Medulla oblongata (tissue), 1 donor: ENCODE data around the gene FAM171A1.
"Not testable (repeated sequence)": the region's sequence is repeated elsewhere in the genome, so short reads cannot be mapped to it uniquely, and the experiment has no call there.

Source experiments
- DNase-seq: peaks from one replicate; pipeline ENCODE4 v3.0.0-alpha.2; 2015; ENCODE audit errors: extremely low spot score

The FAM171A1 gene

DNA sequence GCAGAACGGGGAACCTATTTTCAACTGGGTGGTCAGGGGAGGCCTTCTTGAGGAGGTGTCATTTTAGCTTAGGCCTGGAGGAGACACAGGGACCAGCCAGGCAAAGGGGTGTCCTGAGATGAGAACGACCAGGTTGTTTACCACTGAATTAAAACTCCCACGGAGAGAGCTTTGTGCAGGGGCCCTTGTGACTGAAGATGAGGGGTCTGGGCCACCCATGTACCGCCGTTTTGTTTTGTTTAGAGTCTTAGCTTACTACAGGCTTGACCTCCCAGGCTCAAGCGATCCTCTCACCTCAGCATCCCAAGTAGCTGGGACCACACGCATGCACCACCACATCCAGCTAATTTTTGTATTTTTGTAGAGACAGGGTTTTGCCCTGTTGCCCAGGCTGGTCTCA, 80.4 kb downstream of the FAM171A1 start:
- DNase-seq: no peak

DNA sequence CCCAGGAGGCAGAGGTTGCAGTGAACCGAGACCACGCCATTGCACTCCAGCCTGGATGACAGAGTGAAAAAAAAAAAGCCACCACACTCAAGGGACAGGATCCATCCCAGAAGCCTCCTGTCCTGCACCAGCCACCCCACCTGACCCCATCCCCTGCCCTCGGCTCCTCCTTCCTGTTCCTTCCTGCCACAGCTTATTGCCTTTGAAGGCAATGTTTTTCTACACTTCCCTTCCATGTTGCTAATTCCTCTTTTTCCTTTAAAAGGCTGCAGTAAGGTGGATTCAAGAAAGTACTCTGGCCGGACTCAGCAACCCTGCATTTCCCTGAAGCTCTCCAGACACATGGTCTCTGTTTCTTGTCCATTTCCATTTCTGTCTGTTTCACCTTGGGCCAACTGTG, 80.9 kb downstream of the FAM171A1 start:
- DNase-seq: no peak

DNA sequence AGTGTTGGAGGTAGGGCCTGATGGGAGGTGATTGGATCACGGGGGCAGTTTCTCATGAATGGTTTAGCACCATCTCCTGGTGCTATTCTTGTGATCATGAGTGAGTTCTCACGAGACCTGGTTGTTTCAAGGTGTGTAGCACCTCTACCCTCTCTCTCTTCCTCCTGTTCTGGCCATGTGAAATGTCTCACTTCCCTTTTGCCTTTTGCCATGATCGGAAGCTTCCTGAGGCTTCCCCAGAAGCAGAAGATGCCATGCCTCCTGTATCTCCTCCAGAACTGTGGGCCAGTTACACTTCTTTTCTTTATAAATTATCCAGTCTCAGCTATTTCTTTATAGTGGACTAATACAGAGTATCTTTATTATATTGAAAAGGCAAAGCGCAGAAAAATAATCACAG, 90.1 kb downstream of the FAM171A1 start:
- DNase-seq: no peak

- DNase-seq: no peak
These were observed 90.6 kb downstream of the FAM171A1 start for GRCh38 chr10:15280462-15280861.

DNA sequence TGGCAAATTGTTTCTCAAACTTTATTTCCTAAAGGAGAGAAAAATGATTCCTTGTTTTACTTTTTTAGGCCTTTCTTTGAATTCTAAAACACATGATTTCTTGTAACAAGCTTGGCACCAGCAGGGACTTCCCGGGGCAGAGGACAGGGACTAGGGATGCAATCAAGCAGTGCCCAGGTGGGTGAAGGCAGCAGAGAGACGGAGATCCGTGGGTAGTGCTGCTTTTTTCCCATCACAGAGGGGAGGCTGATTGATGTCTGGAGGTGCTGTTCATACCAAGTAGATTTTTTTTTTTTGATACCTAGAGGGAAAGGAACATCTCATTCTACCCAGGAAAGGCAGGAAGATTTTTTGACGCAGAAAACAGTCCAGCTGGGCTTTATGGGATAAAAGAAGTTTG, 91.9 kb downstream of the FAM171A1 start:
- no peak for DNase-seq

DNA sequence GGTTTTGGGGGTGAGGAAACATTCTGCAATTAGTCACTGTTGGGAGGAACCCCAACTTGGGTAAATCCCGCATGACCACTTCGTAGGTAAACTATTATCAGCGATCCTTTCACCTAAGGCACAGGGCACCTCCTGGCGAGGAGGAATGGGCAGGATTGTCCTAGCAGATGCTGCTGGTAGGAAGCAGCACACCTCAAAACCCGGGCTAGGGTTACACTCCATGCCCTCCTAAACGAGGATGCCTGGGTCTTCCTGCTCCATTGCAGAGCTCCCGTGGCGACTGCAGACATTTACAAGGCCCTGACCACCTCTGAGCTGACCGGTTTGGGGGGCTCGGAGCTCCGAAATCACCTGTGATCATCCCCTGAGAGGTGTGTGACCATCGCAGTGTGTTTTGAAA, 92.3 kb downstream of the FAM171A1 start:
- no peak for DNase-seq

- not testable (repeated sequence) for DNase-seq
These were observed 95.0 kb downstream of the FAM171A1 start for GRCh38 chr10:15276039-15276438.

GRCh38 chr10:15269838-15270237, 101.3 kb downstream of the FAM171A1 start:
- not testable (repeated sequence) for DNase-seq

DNA sequence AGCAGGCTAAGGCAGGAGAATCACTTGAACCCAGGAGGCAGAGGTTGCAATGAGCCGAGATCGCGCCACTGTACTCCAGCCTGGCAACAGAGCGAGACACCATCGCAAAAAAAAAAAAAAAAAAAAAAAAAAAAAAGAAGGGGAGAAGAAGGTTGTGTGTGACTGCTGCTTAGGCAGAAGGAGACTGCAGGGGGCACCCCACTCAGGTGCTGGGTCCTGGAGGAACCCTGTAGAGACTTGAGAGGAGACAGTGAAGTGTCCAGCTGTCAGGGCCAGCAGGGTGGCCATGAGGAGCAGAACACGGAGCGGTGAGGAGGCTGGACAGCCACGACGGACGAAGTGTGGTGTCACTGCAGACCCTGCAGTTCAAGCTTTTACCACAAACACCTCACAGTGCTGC, 103.6 kb downstream of the FAM171A1 start:
- DNase-seq: no peak

DNA sequence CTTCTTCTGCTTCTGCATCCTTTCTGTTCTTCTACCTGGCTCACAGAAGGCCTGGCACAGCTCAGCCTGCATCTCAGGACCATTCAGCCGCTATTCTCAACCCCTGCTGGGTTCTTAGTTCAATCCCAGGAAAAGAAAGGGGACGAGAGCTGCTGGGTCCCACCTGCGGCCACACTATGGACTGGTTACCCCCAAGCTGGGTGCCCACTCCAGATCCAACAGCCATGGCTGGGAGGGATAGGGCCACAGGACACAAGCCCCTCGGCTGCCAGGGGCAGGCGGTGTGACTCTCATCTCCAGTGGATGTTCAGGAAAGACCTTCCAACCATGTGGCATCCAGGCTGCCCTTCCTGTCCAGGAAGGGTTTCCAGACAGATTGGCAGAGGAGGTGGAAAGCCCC, 105.0 kb downstream of the FAM171A1 start:
- no peak for DNase-seq

DNA sequence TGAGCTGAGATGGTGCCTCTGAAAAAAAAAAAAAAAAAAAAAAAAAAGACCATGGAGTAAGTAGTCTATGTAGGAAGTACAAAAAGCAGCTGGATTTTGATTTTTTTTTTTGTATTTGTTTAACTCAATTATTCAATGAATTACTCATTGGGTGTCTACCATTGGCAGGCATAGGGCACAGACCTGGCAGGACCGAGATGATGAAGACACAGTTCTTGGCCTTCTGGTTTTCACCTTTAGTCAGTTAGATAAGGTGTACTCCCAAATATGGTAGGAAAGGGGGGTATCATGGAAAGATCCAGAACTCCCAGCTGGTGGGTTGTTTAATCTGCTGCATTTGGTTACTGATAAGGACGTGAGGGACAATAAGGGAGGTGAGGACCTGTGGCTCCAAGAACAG, 105.5 kb downstream of the FAM171A1 start:
- no peak for DNase-seq

DNA sequence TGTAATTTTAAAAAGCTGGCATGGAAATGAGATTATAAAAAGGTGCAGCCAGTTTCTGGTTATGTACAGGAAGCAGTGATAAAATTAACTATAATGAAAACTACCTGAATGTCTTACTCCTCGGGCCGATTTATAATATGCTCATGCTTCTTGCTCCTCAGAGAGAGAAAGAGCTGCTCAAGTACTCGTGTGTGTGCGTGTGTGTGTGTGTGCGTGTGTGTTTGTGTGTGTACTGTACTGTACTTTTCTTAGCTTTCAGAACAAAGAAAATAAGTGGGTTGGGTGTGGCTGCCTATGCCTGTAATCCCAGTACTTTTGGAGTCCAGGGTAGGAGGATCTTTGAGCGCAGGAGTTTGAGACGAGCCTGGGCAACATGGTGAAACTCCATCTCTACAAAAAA, 106.0 kb downstream of the FAM171A1 start:
- DNase-seq: no peak

- DNase-seq: no peak
These were observed 107.3 kb downstream of the FAM171A1 start for GRCh38 chr10:15263657-15264323.

GRCh38 chr10:15262036-15262713, 108.9 kb downstream of the FAM171A1 start:
- DNase-seq: peak; percentile 64

DNA sequence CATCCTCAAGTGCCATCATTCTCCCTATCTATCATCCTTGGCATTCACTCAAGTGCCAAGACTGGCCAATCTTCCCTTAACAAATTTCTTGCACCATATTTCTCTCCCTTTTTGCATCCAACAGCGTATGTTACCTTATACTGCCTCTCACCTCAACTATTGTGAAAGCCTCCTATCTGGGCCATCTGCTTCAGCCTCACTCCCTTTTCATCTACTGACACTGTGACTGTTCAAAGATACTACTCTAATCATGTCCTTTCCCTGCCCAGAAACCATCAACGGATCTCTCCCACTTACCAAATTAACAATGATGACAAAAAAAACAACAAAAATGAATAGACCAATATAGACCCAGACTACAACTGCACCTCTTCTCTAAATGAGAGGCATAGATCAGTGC, 112.0 kb downstream of the FAM171A1 start:
- no peak for DNase-seq

- no peak for DNase-seq
These were observed 112.8 kb downstream of the FAM171A1 start for GRCh38 chr10:15258255-15258654.

DNA sequence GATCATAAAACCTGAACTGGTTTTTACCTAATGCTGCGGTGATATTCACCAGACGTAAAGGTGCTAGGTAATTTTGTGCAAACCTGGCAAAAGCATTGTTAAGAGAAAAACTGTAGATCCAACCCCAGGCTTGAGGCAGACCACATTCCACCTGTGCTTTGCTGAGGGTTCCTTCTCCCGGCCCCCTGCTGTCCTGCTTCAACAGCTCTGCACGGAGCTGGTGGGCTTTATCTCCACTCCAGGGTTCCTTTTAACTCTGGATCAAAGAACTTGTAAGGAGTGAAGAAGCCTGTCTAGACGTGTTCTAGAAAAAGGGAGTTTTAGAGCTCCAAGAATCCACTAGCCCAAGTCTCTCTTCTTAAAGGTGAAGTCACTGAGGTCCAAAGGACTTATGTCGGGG, 115.1 kb downstream of the FAM171A1 start:
- DNase-seq: no peak

- peak; percentile 90 for DNase-seq
These were observed 116.1 kb downstream of the FAM171A1 start for GRCh38 chr10:15254808-15255648.

DNA sequence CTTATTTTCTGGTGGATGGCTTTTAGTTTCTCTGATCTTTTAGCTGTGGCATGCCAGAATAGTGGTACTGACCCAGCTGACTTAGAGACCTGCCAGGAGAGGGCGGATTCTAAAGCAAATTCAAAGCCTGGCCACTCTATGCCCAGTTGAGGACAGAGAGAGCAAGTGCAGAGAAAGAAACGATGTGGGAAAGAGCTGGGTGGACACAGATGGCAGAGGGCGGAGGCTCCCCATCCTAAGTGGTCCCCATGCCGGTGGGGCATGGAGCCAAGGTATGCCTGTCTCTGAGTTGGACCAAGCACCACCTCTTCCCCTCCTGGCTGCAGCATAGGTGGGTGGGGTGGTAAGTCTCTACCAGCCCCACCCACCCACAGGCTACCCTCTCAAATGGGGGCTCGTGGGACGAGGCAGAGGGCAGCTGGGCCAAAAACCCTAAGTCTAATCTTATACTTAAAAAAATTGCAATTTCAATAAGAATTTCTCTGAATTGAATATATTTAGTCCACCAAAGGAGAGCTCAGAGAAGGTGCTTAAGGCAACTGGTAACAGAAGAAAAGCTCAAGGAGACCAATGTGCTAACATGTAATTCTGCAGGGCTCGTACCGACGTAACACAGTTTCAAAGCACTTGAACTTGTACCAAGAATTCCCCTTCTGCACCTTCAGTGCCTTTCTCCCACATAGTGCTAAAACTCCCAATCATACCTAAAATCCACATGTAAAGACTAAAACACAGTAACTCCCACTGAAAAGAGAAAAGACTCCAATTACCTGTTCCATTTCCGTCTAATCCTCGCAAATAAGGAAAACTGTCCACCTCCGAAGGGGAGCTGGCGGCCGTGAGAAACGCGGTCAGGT, 116.9 kb downstream of the FAM171A1 start:
- peak; percentile 79 for DNase-seq

DNA sequence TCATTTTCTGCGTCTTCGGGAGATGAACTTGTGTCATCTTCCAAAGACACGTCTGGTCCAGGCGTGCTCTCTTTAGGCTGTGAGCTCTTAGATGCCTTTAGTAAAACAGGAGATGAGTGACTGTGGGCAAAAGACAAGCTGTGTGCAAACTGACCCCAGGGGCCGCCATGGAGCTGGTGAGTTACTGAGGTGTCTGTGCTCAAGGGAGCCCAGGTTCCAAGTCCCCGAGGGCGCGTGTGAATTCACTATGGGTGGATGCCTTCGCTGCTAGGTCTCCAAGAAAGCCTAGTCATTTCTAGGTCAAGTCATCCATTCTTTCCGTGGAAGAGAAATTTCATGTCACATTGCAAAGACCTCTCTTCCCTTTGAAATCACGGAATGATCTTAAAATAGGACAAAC, 118.7 kb downstream of the FAM171A1 start:
- peak; percentile 33 for DNase-seq

DNA sequence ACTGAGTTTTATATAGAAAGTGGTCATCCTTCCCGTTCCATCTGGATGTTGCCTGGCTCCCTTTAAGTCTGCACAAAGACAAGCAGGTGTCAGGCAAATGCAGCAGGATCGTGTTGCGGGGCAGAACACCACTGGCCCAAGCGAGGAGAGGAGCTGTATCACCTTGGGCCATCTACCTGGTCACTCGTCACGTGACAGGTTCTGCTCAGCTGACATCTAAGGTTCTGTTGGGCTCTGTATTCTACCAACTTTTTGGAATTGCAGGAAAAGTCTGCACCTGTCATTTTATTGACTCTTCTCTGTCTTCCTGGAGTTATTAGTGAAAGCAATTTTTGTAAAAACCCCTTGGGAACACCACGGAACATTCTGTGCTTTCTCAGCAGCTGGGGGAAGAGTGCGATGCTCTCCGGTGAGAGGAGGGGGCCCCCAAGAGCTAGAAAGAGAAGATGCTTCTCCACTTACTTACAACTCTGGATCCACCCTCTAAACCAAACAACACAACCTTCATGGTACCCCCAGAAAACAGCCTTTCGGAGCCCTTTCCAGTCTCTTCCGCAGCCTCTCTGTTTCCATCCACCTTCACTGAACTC, 119.2 kb downstream of the FAM171A1 start:
- peak; percentile 51 for DNase-seq
